ENCODE results near the gene CDC42BPA.

DNA sequence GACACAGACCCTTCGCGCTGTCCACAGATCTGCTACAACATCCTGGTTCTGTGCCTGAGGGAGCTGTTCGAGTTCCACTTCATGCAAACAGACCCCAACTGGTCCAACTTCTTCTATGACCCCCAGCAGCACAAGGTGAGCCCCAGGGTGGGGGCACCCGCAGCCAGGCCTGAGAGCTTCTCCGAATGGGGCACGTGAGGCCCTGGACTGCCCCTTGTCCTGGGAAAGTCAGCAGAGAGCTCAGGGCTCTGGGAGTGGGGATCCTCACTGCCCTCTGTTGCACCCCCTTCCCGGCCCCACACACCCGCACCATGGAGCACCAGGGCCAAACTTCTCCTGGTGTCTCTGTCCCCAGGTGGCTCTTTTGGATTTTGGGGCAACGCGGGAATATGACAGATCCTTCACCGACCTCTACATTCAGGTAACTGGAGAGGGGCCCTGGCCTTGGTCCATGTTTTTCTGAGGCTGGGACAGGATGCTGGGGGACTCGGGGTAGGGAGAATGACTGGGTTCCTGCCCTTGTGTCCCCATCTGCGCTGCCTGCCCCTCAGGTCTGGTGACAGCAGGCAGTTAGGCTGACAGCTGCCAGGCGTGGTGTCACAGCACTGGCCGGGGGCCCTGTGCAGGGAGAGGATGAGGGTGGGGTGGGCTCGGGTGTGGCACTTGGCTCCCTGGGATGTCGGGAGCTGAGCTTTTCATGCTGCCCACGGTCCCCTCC lies 333.6 kb downstream of the CDC42BPA start:
- TF ChIP-seq GATA3 (IDR thresholded peaks at IDR 0.05; ENCODE audit: low read depth, low read length), result no peak
- TF ChIP-seq GATA2 (IDR thresholded peaks at IDR 0.05; ENCODE audit: low read depth, low read length), result no peak

All from SH-SY5Y (cell line).